Measurements from ENCODE around the gene SLC2A2.

The SLC2A2 gene

DNA sequence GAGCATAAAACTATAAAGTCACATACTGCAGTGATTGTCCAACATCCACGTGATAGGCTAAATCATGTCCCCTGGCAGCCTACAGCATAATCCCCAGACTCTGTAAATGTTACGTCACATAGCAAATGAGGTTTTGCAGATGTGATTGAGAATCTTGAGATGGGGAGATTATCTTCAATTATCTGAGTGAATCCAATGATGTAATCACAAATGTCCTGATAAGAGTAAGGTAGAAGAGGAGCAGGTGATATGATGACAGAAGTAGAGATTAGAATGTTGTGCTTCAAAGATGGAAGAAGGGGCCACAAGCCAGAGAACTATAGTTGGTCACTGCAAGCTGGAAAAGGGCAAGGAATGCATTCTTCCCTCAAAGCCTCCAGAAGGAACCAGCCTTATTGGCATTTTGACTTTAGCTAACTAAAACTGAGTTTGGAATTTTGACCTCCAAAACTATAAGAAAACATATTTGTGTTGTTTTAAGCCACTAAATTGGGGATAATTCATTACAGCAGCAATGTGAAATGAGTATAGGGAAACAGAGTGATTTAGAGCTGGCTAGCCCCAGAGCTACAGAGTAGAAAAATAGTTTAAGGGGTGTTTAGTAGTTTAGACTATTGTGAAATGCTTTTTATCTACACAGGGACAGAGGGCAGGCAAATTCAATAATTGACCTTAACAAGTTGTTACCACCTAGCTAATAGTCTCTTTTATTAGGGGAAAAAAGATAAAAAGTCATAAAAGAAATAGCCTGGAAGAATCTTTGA, 15.2 kb downstream of the SLC2A2 start:
- Histone ChIP-seq H3K4me1 (ENCODE audit: low read length) (no peaks in the 10 kb centered on the region), H3K9ac (ENCODE audit: low read length) (no peak overlapping the region)

DNA sequence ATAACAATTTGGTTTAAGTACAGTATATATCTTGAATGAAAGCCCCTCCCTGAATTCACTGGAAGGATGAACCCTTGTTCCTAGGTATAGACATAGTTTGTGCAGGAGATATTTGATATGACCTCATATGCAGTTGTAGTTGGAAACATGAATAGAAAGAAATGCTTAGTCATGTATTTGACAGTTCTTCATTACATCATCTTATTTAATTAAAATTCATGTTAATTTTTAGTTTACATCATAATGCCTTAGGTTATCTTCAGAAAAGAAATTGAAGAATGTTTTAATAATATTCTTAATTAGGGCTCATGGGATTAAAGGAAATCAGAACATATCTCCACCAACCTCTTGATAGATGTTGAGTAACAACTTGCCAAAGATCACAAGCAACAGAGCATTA, 19.2 kb downstream of the SLC2A2 start:
- Histone ChIP-seq H3K79me2 (ENCODE audit: low read length) (no peaks in the 10 kb centered on the region), H2AFZ (ENCODE audit: low read depth, low read length) (no peak overlapping the region), H3K9ac (ENCODE audit: low read length) (no peak overlapping the region), H3K27ac (ENCODE audit: low read length) (no peak overlapping the region), H4K20me1 (ENCODE audit: insufficient read depth, low read length) (no peaks in the 10 kb centered on the region), H3K27me3 (ENCODE audit: low read depth, low read length) (peaks cover 4% of the 10 kb centered on the region; the same call in 1 of the 2 replicates), H3K4me1 (ENCODE audit: low read length) (peaks cover 1% of the 10 kb centered on the region; the same call in 1 of the 2 replicates), H3K4me2 (ENCODE audit: low read length) (no peak overlapping the region), H3K36me3 (replicated peaks; ENCODE audit: low read depth, low read length) (no peaks in the 10 kb centered on the region), H3K9me3 (ENCODE audit: insufficient read depth, low read length) (no peaks in the 10 kb centered on the region), H3K4me3 (ENCODE audit: low read length) (no peak overlapping the region)
- TF ChIP-seq EZH2phosphoT487 (IDR thresholded peaks at IDR 0.05; ENCODE audit: low read depth): no peak
- TF ChIP-seq CTCF (IDR thresholded peaks at IDR 0.05; ENCODE audit: low read depth, low read length): no peak

More for the DNA sequence above, 15.2 kb downstream of the SLC2A2 start:
- TF ChIP-seq EZH2phosphoT487 (IDR thresholded peaks at IDR 0.05; ENCODE audit: low read depth) (no peak), CTCF (IDR thresholded peaks at IDR 0.05; ENCODE audit: low read depth, low read length) (no peak)
- Histone ChIP-seq H3K27me3 (ENCODE audit: low read depth, low read length) (peaks cover 4% of the 10 kb centered on the region; the same call in 1 of the 2 replicates), H3K4me3 (ENCODE audit: low read length) (no peak overlapping the region), H2AFZ (ENCODE audit: low read depth, low read length) (no peak overlapping the region), H3K79me2 (ENCODE audit: low read length) (no peaks in the 10 kb centered on the region), H4K20me1 (ENCODE audit: insufficient read depth, low read length) (no peaks in the 10 kb centered on the region), H3K27ac (ENCODE audit: low read length) (no peak overlapping the region), H3K4me2 (ENCODE audit: low read length) (no peak overlapping the region), H3K9me3 (ENCODE audit: insufficient read depth, low read length) (no peaks in the 10 kb centered on the region), H3K36me3 (replicated peaks; ENCODE audit: low read depth, low read length) (no peaks in the 10 kb centered on the region)

GRCh38 chr3:171005648-171006047, 20.9 kb downstream of the SLC2A2 start:
- TF ChIP-seq EZH2phosphoT487 (IDR thresholded peaks at IDR 0.05; ENCODE audit: low read depth) (no peak), CTCF (IDR thresholded peaks at IDR 0.05; ENCODE audit: low read depth, low read length) (no peak)
- H3K4me2 ChIP-seq (ENCODE audit: low read length): no peak overlapping the region
- peaks cover 6% of the 10 kb centered on the region; the same call in 1 of the 2 replicates for H3K4me1 ChIP-seq (ENCODE audit: low read length)
- H3K79me2 ChIP-seq (ENCODE audit: low read length): no peaks in the 10 kb centered on the region
- H3K36me3 ChIP-seq (replicated peaks; ENCODE audit: low read depth, low read length): no peaks in the 10 kb centered on the region
- no peak overlapping the region for H2AFZ ChIP-seq (ENCODE audit: low read depth, low read length)
- no peaks in the 10 kb centered on the region for H4K20me1 ChIP-seq (ENCODE audit: insufficient read depth, low read length)
- no peak overlapping the region for H3K9ac ChIP-seq (ENCODE audit: low read length)
- no peaks in the 10 kb centered on the region for H3K27me3 ChIP-seq (ENCODE audit: low read depth, low read length)
- no peaks in the 10 kb centered on the region for H3K9me3 ChIP-seq (ENCODE audit: insufficient read depth, low read length)
- no peak overlapping the region for H3K27ac ChIP-seq (ENCODE audit: low read length)
- no peak overlapping the region for H3K4me3 ChIP-seq (ENCODE audit: low read length)

GRCh38 chr3:171001957-171002694, 24.4 kb downstream of the SLC2A2 start:
- Histone ChIP-seq H3K79me2 (ENCODE audit: low read length) (no peaks in the 10 kb centered on the region), H3K4me2 (ENCODE audit: low read length) (0 out of 2 replicates have a peak overlapping the region, but pooled peaks have one; percentile 1), H3K4me3 (ENCODE audit: low read length) (no peak overlapping the region), H3K4me1 (ENCODE audit: low read length) (peaks cover 6% of the 10 kb centered on the region; the same call in 1 of the 2 replicates), H4K20me1 (ENCODE audit: insufficient read depth, low read length) (no peaks in the 10 kb centered on the region), H3K9me3 (ENCODE audit: insufficient read depth, low read length) (no peaks in the 10 kb centered on the region), H3K27me3 (ENCODE audit: low read depth, low read length) (no peaks in the 10 kb centered on the region), H3K36me3 (replicated peaks; ENCODE audit: low read depth, low read length) (no peaks in the 10 kb centered on the region), H3K9ac (ENCODE audit: low read length) (no peak overlapping the region), H3K27ac (ENCODE audit: low read length) (no peak overlapping the region), H2AFZ (ENCODE audit: low read depth, low read length) (no peak overlapping the region)
- TF ChIP-seq EZH2phosphoT487 (IDR thresholded peaks at IDR 0.05; ENCODE audit: low read depth) (no peak), CTCF (IDR thresholded peaks at IDR 0.05; ENCODE audit: low read depth, low read length) (no peak)

All from OCI-LY3 (cell line).